Limb (tissue), 2 donors: ENCODE results near the gene AGTPBP1.
A peak's percentile ranks its signal among the peaks of the same experiment; 100 is the strongest.

Experiments used
- DNase-seq, 2 donors: peaks; one replicate each; pipeline ENCODE4 v3.0.0-alpha.2; 2016; ENCODE audit errors: extremely low spot score in 2 of 2

The AGTPBP1 gene

DNA sequence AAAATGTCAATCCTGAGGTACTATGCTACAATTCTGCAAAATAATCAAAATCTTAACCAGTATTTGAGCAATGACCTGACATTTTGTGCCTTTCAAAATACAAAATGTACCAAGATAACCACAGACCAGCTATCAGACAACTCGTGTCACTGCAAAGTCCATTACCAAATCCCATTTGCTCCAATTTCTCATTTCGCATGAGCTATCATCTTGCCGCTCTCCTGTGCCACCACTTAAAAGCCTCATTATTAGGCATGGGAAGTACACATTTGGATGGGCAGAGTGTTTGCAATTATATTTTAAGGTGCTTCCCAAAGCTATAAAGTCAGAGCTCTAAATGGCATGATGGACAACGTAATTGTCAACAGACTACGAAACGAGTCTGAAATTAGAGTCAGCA, 205.2 kb downstream of the AGTPBP1 start:
- no peak for DNase-seq

DNA sequence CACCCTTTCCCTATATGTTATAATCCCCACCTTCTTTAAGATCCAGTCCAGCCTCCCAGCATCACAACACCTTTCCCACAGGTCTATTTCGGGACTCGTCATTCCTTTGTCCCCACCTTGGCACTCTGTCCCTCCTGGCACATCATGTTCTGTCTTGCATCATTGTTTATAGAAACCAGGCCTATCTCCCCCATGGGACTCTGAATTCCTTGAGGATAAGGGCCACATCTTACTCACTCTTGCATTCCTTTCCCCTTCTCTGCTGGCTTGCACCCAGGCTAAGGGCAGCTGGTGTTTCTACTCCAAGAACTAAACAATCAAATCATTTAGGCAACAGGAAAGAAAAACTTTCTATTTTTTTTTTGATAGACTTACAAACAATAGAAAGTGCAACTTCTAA, 205.7 kb downstream of the AGTPBP1 start:
- DNase-seq: no peak

DNA sequence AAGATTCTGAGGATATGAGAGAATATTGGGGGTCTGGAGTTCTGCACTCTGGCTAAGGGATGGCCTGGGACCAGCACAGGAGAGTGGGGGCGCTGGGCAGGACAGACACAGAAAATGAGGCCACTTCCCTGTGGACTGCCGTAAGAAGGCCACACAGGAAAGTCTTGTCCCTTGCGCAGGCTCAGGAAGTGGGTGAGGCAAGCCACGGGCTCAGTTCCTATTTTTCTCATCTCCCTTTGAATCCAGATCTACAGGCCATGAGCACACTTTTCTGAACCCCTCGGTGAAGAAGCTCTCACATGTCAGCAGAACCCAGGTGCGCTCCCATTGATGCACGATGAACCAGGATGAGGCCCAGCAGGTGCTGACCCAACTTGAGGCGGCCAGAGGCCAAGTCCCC, 207.4 kb downstream of the AGTPBP1 start:
- DNase-seq: no peak

DNA sequence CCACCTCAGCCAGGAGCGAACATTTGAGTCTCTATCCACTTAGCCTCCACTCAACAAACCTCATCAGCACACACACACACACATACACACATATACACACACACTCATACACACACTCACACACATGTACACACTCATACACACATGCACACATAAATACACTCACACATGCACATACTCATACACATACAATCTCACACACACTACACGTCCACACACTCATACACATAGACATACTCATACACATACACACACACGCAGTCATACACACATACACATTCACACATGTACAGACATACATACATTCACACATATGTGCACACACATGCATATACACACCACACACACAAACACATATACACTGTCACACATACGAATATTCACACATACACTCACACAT, 208.2 kb downstream of the AGTPBP1 start:
- DNase-seq: no peak

DNA sequence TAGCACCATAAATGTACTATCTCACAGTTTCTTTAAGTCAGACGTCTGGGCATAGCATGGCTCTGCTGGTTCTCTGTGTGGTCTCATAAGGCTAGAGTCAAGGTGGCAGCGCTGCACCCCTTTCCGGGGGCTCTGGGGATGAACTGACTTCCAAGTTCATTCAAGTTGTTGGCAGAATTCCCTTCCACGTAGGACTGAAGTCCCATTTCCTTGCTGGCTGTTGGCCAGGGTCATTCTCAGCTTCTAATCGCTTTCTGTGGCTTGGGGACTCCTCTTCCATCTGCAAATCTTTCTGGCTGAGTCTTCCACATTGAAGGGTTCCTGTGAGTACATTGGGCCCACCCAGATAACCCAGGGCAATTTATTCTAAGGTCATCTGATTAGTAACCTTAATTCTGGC, 211.0 kb downstream of the AGTPBP1 start:
- DNase-seq: no peak

DNA sequence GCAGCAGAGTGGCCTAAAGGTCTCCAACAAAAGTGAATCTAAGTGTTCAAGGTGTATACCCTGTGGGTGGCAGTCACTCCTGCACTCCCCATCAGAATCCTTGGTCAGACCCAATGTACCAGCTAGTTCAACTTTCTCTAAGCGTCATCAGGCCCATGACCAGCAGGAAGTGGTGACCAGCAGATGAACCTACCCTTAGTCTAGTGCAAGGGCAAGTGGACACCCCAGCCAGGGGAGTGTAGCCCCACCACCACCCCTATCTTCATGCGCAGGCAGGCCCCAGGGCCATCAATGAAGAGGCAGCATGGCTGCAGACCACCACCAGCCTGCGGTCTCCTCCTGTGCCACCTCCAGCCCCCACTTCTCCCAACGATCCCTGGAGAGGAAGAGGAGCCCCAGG, 213.1 kb downstream of the AGTPBP1 start:
- no peak for DNase-seq

DNA sequence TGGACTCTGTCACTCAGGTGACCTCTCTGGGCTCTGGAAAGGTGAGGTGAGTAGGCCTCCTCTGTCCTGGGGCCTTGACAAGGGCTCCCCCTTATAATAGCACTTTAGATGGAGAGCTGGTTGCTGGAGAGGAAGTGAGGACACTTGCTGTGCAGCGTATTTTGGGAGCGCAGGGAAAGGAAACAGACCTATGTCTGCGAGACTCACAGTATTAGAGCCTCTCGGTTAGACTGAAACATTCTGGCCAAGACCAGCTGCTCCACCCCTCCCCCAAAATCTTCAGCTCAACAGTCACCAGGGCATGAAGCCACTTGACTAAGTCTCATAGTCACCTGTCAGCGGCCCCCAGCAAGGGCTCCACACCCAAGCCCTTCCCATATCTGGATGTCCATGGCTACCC, 213.6 kb downstream of the AGTPBP1 start:
- DNase-seq: no peak

DNA sequence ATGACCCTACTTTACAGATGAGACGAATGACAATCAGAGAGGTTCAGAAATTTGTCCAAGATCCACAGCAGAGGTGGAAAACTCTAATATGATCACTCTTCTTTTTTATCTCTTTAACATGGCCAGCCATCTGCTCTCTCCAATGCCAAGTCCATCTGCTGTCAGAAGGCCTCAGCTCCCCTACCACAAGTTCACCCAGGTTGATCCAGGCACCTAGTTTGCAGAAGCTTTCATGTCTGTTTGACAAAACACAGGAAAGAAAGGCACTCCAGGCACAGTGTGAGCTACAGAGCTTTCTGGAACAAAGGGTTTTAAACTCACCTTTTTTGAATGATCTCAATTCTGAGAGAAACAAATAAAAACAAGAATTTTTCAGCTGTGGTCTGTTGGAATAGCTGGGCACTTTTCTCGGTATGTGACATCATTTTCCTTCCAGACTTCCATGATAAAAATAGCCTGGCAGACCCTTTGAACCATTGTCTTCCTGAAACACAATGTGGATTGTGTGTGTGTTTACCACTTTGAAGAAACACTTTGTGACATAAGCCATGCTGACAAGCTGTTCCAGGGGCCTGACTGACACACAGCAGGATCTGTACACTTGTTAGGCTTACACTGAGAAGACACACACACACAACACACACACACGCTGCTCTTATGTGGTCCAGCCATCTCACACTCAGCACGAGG, 214.3 kb downstream of the AGTPBP1 start:
- DNase-seq: no peak

DNA sequence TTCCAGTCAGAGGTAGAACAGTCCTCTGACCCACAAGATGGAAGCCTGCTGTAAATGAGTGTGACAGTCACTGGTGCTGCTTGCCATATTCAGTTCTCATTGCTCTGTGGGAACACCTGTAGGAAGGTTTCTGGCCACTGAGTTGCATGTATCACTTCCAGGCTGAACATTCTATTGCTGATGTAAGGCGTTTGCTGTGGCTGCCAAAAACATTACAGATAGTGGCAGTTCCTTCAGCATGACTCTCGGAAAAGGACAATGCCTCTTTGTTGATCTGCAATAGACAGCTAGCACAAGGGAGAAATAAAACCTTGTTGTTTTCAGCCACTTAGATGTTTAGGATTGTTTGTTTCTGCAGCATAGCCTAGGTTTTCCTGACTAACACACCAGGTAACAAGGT, 217.2 kb downstream of the AGTPBP1 start:
- DNase-seq: no peak

DNA sequence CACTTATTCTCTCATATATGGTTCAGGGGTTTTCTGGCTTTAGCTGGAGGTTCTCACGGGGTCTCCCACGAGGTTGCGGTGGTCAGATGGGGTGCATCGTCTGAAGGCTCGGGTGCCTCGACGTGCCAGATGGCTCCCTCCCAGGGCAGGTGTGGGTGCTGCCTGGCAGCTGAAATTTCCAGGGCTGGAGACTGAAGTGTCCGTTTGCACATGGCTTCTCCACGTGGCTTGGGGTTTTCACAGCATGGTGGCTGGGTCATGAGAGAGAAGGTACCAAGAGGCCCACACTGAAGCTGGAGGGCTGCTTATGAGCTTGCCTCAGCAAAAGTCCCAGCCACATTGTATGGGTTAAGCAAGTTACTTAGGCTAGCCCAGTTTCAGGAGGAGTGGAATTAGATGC, 218.6 kb downstream of the AGTPBP1 start:
- DNase-seq: no peak

DNA sequence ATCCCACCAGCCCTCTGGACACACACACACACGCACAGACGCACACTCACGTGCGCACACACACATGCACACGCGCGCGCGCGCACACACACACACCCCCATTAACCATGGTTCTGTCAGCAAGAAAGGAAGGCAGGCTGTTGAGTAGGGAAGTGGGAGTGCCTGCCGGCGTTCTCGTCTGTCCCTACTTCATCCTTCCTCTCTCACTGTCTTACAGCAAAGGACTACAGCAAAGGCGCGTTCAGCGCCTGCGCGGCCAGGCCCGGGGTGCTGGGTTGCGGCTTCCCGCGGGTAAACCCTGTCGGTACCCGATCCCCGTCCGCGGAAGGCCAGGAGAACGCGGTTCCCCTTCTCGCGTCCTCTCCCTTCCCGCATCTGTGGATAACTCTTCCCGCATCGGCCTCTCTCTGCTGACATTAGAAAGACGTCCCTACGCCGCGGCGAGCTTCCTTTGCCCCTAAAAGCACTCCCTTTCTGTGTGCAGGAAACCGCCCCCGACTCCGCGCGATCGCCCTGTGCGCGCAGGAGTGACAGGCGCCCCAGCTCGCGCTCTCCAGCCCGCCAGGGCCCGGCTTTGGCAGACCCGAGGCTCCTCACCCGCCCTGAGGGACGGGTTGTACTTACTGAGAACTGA, 219.2 kb downstream of the AGTPBP1 start:
- DNase-seq: peak; percentile 56 to 78

DNA sequence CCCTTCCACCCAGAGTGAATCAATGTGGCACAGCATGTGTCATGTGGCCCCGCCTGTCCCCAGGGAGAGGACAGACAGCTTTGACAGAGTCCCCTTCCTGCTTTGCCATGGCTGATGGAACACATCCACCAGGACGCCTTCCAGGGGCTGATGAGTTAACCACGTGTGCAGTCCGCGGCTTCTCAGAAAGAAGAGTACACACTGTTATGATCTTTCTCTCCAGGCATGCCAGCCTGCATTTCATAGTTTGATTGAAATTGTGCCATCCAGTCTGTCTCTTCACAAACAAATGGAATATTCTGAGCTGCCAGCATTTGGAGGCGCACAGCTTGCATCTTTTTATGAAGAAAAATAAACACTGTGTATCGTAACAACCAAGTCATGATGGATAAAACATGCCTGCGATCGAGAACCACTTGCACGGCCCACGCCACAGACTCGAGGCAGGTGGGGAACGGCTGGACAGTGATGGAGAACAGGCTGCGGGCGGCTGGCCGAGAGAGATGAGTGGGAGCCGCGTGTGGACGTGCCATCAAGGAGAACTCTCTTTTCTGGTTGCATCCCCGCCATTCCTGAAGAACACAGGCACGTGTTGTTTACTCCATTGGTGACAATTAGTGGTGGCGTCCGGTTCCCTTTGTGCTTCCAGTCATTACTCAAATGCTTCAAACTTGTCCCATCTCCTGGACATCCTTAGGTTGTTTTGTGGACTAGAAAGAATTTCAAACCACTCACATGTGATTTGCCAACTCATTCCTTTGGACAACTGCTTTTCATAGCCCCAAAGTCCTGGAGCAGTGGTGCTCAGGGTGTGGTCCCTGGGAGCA, 220.2 kb downstream of the AGTPBP1 start:
- no peak for DNase-seq

DNA sequence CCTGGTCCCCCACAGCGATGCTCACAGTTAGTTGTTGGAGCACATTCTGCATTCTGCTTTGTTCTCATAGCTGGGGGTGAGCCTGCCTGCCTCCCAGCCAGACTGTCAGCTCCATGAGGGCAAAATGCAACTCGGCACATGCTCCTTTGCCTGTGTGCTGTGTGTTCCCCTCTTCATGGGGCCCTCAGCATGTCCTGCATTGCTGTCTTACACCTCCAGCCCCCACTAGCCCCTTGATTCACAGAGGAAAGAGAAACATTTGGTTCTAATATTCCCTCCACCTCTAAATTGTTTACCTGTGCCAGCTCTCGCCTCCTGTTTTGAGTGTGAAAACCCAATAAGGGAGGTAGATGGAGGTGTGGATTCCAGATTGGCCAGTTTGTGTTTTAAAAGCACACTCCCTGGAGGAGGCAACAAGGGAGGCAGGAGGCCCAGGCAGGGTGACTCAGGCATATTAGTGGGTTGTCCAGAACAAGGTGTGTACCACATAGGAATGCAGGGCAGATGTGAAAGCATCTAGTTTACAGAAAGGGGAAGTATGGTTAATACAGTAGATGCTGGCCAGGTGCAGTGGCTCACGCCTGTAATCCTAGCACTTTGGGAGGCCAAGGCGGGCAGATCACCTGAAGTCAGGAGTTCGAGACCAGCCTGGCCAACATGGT, 224.6 kb downstream of the AGTPBP1 start:
- DNase-seq: no peak

DNA sequence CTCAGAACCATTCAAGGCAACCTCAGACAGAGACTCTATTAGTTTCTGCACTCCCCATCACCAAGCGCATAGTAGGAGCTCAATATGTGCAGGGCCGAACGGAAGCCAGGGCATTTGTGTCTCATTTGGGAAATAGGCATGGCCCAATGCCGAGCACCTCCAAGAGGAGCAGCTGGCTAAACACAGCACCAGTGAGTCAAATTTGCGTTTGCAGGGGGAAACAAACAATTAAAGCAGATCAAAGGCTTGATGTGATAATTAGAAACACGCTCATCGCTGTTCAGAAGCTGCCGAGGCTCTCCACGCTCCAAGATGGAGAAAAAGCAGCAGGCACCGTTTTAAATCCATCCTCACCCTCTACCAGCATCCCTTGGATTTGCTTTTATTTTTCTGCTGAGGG, 225.3 kb downstream of the AGTPBP1 start:
- DNase-seq: no peak

DNA sequence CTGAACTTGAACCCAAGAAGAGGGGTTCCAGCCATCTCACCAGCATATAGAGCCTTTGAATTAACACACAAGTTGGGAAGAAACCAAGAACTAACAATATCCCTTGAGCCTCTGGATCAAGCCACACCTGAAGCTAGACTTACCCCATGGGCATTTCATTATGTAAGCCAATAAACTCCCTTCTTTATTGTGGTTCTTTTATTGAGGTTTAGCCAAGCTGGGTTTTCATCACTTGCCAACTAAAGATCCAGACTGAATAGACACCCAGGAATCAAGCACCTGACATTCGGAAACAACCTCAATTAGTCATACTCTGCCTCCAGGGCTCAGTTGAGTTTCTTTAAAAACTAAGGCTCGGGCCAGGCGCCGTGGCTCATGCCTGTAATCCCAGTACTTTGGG, 226.7 kb downstream of the AGTPBP1 start:
- no peak for DNase-seq

DNA sequence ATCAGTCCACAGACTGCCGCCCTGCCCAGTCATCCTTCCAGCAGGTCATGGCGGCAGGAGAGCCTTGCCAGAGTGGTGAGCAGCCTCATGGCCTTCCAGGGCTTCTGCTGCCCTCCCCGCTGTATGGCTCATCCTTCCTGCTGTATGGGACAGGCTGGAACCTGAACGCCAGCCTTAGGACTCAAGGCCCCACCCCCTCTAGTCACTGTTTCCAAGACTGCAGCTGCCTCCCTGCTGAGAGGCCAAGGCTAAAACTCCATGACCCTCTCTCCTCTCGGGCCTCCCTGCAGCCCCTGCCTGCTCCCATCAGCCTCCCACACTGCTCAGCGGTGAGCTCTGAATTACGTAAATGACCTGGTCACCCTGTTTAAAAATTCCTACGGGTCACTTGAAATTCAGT, 227.5 kb downstream of the AGTPBP1 start:
- DNase-seq: no peak

DNA sequence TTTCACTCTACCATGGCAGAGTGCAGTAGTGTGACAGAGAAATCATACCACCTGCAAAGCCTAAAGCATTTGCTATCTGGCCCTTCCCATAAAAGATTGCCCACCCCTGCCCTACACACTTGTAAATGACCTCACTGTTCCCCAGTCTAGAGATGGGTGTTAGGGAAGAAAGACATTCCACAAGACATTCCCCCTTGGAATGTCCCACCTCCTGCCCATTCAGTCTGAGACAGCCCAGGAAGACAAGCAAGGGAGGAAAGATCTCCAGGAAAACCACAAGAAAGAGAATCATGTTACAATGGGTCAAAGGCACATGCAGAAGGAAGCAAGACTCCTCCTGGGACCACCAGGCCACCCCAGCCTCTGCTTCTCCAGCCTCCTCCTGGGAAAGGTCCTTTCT, 230.0 kb downstream of the AGTPBP1 start:
- no peak for DNase-seq

DNA sequence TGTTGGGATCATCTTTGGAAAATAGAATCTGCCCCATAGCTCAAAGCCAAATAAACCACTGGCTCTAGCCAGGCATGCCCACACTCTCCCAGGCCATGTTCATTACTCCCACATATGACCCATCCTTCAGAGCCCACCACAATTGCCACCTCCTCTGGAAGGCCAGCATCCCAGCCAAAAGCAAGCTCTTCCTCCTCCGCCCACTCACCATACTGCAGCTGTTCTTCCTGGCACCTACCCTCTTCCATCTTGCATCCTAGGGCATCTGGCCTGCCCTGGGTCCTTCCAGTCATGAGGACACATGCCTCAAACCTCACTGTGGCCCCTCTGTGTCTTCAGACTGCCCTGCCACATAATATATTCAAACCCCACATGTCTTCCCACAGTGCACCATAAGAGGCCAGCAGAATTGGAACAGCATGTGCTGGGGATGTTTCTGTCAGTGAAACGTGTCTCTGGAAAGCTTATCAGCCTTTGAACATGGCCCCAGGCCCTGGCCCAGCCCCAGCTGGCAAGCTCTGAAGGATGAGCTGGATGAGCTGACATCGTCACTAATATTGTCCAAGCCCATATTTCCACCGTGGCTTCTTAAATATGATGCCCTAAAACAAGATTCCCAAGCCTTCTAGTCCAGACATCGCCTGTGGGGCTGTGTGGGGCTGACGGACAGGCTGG, 230.8 kb downstream of the AGTPBP1 start:
- no peak for DNase-seq

DNA sequence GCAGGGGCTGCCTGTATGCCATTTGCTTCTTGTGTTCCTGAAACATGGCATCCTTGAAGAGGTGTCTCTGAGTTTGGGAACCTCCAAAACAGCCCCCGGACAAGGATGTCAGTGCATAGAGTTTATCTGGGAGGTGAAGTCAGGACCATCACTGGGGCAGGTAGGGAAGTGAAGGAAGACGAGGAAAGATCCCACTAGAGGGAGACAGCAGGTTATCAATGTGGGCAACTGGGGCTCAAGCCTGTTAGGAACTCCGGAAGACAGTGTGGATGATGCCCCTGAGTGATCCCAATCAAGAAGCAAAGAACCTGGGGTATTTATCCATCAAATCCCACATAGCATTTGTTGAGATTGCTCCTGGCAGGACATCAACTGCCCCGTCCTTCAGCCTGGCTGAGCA, 233.1 kb downstream of the AGTPBP1 start:
- DNase-seq: no peak

DNA sequence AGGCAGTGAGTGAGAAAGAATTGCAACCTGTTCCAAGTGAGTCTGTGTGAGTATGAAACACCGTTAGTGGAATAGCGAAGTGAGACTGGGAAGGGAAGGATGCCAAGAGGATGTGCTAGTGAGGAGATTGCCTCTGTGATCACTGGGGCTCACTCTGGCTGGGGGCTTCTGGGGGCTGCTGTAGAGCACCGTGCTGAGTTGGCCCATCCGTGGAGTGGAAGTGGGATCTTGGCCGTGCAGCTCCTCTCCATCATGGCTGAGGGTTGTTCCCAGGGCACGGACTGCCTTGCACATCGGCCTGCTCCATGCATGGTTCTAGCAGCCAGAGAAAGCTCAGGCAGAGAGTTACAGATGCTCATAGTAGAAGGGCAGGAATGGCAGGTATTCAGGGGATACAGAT, 236.1 kb downstream of the AGTPBP1 start:
- DNase-seq: no peak

DNA sequence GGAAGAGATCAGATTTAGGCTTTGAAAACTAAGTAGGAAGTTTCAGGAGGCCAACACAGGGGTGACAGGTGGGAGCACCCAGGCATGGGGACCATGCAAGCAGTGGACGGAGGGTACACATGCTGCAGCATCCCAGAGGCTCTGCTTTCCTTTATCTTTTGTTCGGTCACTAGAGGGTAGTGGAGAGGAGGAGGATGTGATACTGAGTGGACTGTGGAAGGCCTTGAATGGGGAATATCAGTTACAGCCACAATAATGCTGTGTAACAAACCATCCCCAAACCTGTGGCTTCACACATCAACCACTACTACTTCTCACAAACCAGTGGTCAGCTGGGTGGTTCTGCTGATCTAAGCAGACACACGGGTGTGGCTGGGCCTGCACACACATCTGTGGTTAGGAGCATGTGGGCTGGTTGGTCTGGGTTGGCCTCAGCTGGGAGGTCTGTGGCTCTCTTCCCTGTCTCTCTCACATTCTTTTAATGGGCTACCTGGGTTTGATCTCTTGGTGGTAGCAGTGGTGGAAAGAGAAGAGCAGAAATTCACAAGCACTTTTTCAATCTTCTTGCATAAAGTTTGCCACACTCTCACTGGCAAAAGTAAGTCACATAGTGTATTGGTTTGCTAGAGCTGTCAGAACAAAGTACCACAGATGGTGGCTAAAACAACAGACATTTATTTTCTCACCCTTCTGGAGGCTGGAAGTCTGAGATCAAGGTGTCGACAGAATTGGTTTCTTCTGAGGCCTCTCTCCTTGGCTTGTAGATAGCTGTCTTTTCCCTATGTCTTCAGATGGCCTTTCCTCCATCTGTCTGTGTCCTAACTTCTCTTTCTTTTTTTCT, 238.7 kb downstream of the AGTPBP1 start:
- no peak for DNase-seq
